ENCODE measurements around the gene PSTK.

GRCh38 chr10:122992031-122992585 is 11.9 kb downstream of the PSTK start:
- no peak for TF ChIP-seq POLR2A (IDR thresholded peaks at IDR 0.05)
- no peak for TF ChIP-seq CTCF (IDR thresholded peaks at IDR 0.05)
- no peak for TF ChIP-seq POLR2AphosphoS5 (IDR thresholded peaks at IDR 0.05)
